HepG2 (cell line): ENCODE data around the gene PSMD3. TPM values are rescaled to one million over a fixed set of nuclear protein-coding genes. Genes with fewer than 3 reads are reported as not detected.
"Not testable (repeated sequence)": the region's sequence is repeated elsewhere in the genome, so short reads cannot be mapped to it uniquely, and the experiment has no call there.

Experiments
- ATAC-seq: fragments of 200-7000 bp; cut with Tn5 transposase; 3 replicates; pipeline ENCODE4 v1.9.1; 2020; ENCODE audit warnings: mild to moderate bottlenecking, moderate library complexity
- BruUV-seq: library from RNA; stranded (reverse); fragments of 400-500 nt; replicated peaks from 2 replicates; lab custom pipeline; 2021; lab: Mats Ljungman, UMichigan
- CTCF ChIA-PET: fragments of 300-600 bp; formaldehyde crosslinking; extraction: SDS; loops from one replicate; lab custom pipeline; 2021; ENCODE audit warnings: low total read pairs, inconsistent platforms, low intra/inter-chr PET ratio; lab: Yijun Ruan, JAX
- POLR2A ChIA-PET: fragments of 350-600 bp; sonication (Branson Sonifier 250); formaldehyde crosslinking; loops from one replicate; lab custom pipeline; 2020; ENCODE audit warnings: antibody characterized with exemption, inconsistent platforms; lab: Yijun Ruan, JAX
- DNase-seq: peaks from one replicate; pipeline ENCODE4 v3.0.0-alpha.2; 2015; ENCODE audit warnings: low spot score
- FAIRE-seq: peaks from 3 replicates; lab custom pipeline; 2011; peaks lifted over from hg19 to GRCh38; lab: Jason Lieb, UNC
- H2AFZ ChIP-seq: one replicate; pipeline ENCODE4 v1.6.1; 2011; ENCODE audit warnings: low read length, inconsistent platforms
- H3K27ac ChIP-seq: fragments of 300-600 bp; 3 replicates; pipeline ENCODE4 v1.8.0; 2011; ENCODE audit warnings: mixed run types, mild to moderate bottlenecking, mixed read lengths, low read length, inconsistent platforms; ENCODE audit not compliant: insufficient read depth; ENCODE audit errors: extremely low read length
- H3K27me3 ChIP-seq, 2 experiments: fragments of 200-600 bp in 1 of 2; 2 replicates in 1 of 2; 3 replicates in 1 of 2; pipeline versions ENCODE4 v1.6.0 to v1.8.0; 2011; ENCODE audit warnings: low read length in 2 of 2, mild to moderate bottlenecking in 2 of 2, moderate library complexity in 2 of 2, inconsistent platforms in 1 of 2; ENCODE audit not compliant: insufficient read depth in 2 of 2, control insufficient read depth in 1 of 2
- H3K36me3 ChIP-seq, 2 experiments: fragments of 200-600 bp in 1 of 2; replicated peaks in 1 of 2; 2 replicates in 1 of 2; 3 replicates in 1 of 2; pipeline versions ENCODE4 v1.5.1 to v1.8.0; 2011; ENCODE audit warnings: low read length in 2 of 2, inconsistent platforms in 1 of 2; ENCODE audit not compliant: insufficient read depth in 2 of 2, control insufficient read depth in 1 of 2
- H3K4me1 ChIP-seq: 2 replicates; pipeline ENCODE4 v1.5.1; 2012; ENCODE audit warnings: low read length, inconsistent platforms; ENCODE audit not compliant: insufficient read depth
- H3K4me2 ChIP-seq: 2 replicates; pipeline ENCODE4 v1.6.0; 2011; ENCODE audit warnings: low read depth, low read length, inconsistent platforms
- H3K4me3 ChIP-seq, 3 experiments: fragments of 200-600 bp in 1 of 3; sonication (generic), shearing (Covaris generic) in 1 of 3; replicated peaks in 1 of 3; 2 replicates each; pipeline ENCODE4 v1.5.1; 2011 to 2016; ENCODE audit warnings: low read length in 3 of 3, inconsistent platforms in 2 of 3, low read depth in 2 of 3, mild to moderate bottlenecking in 2 of 3, control low read depth in 1 of 3, mixed read lengths in 1 of 3; ENCODE audit not compliant: insufficient read depth in 1 of 3
- H3K79me2 ChIP-seq: one replicate; pipeline ENCODE4 v1.6.1; 2011; ENCODE audit warnings: low read length, inconsistent platforms; ENCODE audit not compliant: insufficient read depth
- H3K9ac ChIP-seq: 2 replicates; pipeline ENCODE4 v1.6.0; 2011; ENCODE audit warnings: mild to moderate bottlenecking, low read depth, low read length, inconsistent platforms; ENCODE audit not compliant: insufficient read depth
- H3K9me3 ChIP-seq: 2 replicates; pipeline ENCODE4 v1.5.1; 2012; ENCODE audit warnings: mild to moderate bottlenecking, low read length
- H4K20me1 ChIP-seq: 2 replicates; pipeline ENCODE4 v1.6.0; 2011; ENCODE audit warnings: inconsistent platforms, mild to moderate bottlenecking, low read length, moderate library complexity; ENCODE audit not compliant: insufficient read depth
- AHDC1 ChIP-seq: sonication (generic); formaldehyde crosslinking; IDR thresholded peaks from 2 replicates; pipeline ENCODE4 v1.5.1; 2020; ENCODE audit warnings: mild to moderate bottlenecking, missing genetic modification reagents, borderline replicate concordance
- CREB1 ChIP-seq, 2 experiments: fragments of 450-650 bp in 1 of 2; IDR thresholded peaks; 2 replicates each; pipeline ENCODE4 v1.6.1; 2016 to 2017; ENCODE audit warnings: control low read depth in 1 of 2, mild to moderate bottlenecking in 1 of 2, missing compliant biosample characterization in 1 of 2, missing genetic modification characterization in 1 of 2
- FOXJ3 ChIP-seq: sonication (generic); formaldehyde crosslinking; IDR thresholded peaks from 2 replicates; pipeline ENCODE4 v1.4.0; 2020; ENCODE audit warnings: missing genetic modification reagents, mild to moderate bottlenecking, borderline replicate concordance
- MEF2D ChIP-seq: sonication (generic); formaldehyde crosslinking; IDR thresholded peaks from 2 replicates; pipeline ENCODE4 v1.5.1; 2020; ENCODE audit warnings: mild to moderate bottlenecking, missing genetic modification reagents
- TBX3 ChIP-seq: fragments of 450-650 bp; IDR thresholded peaks from 2 replicates; pipeline ENCODE4 v1.6.1; 2017; ENCODE audit warnings: antibody characterized with exemption, mild to moderate bottlenecking, inconsistent platforms, borderline replicate concordance
- ZMYM4 ChIP-seq: sonication (generic); formaldehyde crosslinking; IDR thresholded peaks from 2 replicates; pipeline ENCODE4 v1.8.1; 2023; ENCODE audit warnings: mild to moderate bottlenecking, missing genetic modification reagents
- ZNF687 ChIP-seq: sonication (generic); formaldehyde crosslinking; IDR thresholded peaks from 2 replicates; pipeline ENCODE4 v1.5.1; 2020; ENCODE audit warnings: mild to moderate bottlenecking, missing genetic modification reagents, moderate library complexity
- ZNF691 ChIP-seq: sonication (generic); formaldehyde crosslinking; IDR thresholded peaks from 2 replicates; pipeline ENCODE4 v1.4.0; 2020; ENCODE audit warnings: missing genetic modification reagents, low read depth, mild to moderate bottlenecking, borderline replicate concordance
- WGBS: methylation state at CpG from one replicate; pipeline ENCODE4 v1.1.6; 2017; ENCODE audit warnings: low lambda C conversion rate; 5-methylcytosine and 5-hydroxymethylcytosine counted together
- in situ Hi-C: cut with HindIII; loops from 2 replicates; pipeline ENCODE4 v1.10.0; 2017; ENCODE audit warnings: low pct_unique_long_range_greater_than_20kb; ENCODE audit not compliant: extremely low pct_ligation_motif_present
- intact Hi-C: fragments of 100-400 bp; cut with micrococcal nuclease; formaldehyde crosslinking; loops from one replicate; pipeline ENCODE4 v1.10.0; 2022; ENCODE audit not compliant: unreplicated experiment
- polyA plus RNA-seq, 8 experiments: library from polyadenylated mRNA; depleted of rRNA in 3 of 8; stranded (reverse) in 7 of 8; unstranded in 1 of 8; fragments of >200 nt; fragmentation: Illumina TruSeq in 4 of 8; extraction: Trizol in 4 of 8; gene quantifications; 2 replicates each; pipeline versions ENCODE4 v1.2.1 to v1.2.3, GENCODE V29; 2011 to 2016; ENCODE audit warnings: low read depth in 4 of 8, missing spikeins in 1 of 8, mixed read lengths in 1 of 8; ENCODE audit not compliant: insufficient read depth in 1 of 8
- total RNA-seq, 5 experiments: library from RNA; depleted of rRNA; stranded (reverse); fragments of >200 nt; fragmentation: Illumina TruSeq; extraction: Trizol; gene quantifications; 2 replicates each; pipeline ENCODE4 v1.2.3, GENCODE V29; 2016; ENCODE audit warnings: low read depth in 1 of 5

The PSMD3 gene
- total and polyA plus RNA-seq, 2 of the 13 experiments (the other 11 are each of a cell fraction or from before 2014, with no cell fraction given), result 97.4 to 146 TPM

- TF ChIP-seq TBX3 (no peak), CREB1 (IDR thresholded peaks at IDR 0.05) (0 out of 2 replicates have a peak, but pooled peaks have one; percentile 29), CREB1 (CRISPR knock-in tag; IDR thresholded peaks at IDR 0.05) (no peak), ZMYM4 (no peak), MEF2D (peak; percentile 43; the same call in 1 of the 2 replicates), FOXJ3 (CRISPR knock-in tag) (no peak)
Measured at GRCh38 chr17:39946551-39947330, 33.9 kb upstream of the PSMD3 start (continued).

GRCh38 chr17:39948489-39948828 is 32.1 kb upstream of the PSMD3 start:
- intact Hi-C loops; in situ Hi-C loops; H3K36me3 ChIP-seq; H2AFZ ChIP-seq; H3K9me3 ChIP-seq; H3K79me2 ChIP-seq; H4K20me1 ChIP-seq; H3K27ac ChIP-seq; CTCF ChIA-PET; BruUV-seq; H3K4me3 ChIP-seq; TF ChIP-seq CREB1 (CRISPR knock-in tag; IDR thresholded peaks at IDR 0.05): not testable (repeated sequence)
- Histone ChIP-seq H3K4me2 (peak overlapping the region; percentile 47), H3K27me3 (peaks cover 11 to 34% of the 10 kb centered on the region in 2 experiments; a peak in 3 of 5 replicates), H3K4me1 (peaks cover 60% of the 10 kb centered on the region), H3K9ac (0 out of 2 replicates have a peak overlapping the region, but pooled peaks have one; percentile 1)
- WGBS, result 0% methylated on average over 3 of the region's 5 CpGs
- POLR2A ChIA-PET, result interaction anchor here (1.7 kb wide), 1 partner anchor 21 kb away, joined by 7 read pairs; the partner anchor contains the start of genes LRRC3C and ORMDL3
- ATAC-seq, result peak; percentile 8; the same call in 1 of the 3 replicates
- peak; percentile 63 for FAIRE-seq
- DNase-seq, result peak; percentile 33
- TF ChIP-seq ZNF687 (peak; percentile 53), CREB1 (IDR thresholded peaks at IDR 0.05) (0 out of 2 replicates have a peak, but pooled peaks have one; percentile 4), AHDC1 (CRISPR knock-in tag) (peak; percentile 72; the same call in 1 of the 2 replicates), ZNF691 (CRISPR knock-in tag) (peak; percentile 84; the same call in 1 of the 2 replicates)
